AG20443 (cell line): Measurements from ENCODE around the gene TMEM176A.

Experiments used
- DNase-seq: peaks from one replicate; pipeline ENCODE4 v3.0.0; 2012; ENCODE audit warnings: low spot score, mixed read lengths

Gene TMEM176A

GRCh38 chr7:150820148-150820547 lies 19.6 kb downstream of the TMEM176A start:
- DNase-seq = no peak

GRCh38 chr7:150820578-150821198 lies 20.1 kb downstream of the TMEM176A start:
- DNase-seq = no peak

GRCh38 chr7:150823043-150823442 lies 22.5 kb downstream of the TMEM176A start:
- no peak for DNase-seq

- DNase-seq = no peak
These were observed 23.0 kb downstream of the TMEM176A start for GRCh38 chr7:150823484-150824126.

- no peak for DNase-seq
These were observed 24.0 kb downstream of the TMEM176A start for GRCh38 chr7:150824379-150825177.

GRCh38 chr7:150826061-150826849 lies 25.7 kb downstream of the TMEM176A start:
- no peak for DNase-seq

- no peak for DNase-seq
These were observed 27.8 kb downstream of the TMEM176A start for GRCh38 chr7:150828384-150828783.

- DNase-seq = no peak
These were observed 28.9 kb downstream of the TMEM176A start for GRCh38 chr7:150829426-150829825.

- no peak for DNase-seq
These were observed 30.4 kb downstream of the TMEM176A start for GRCh38 chr7:150830937-150831336.

GRCh38 chr7:150831851-150832250 lies 31.3 kb downstream of the TMEM176A start:
- DNase-seq = no peak

GRCh38 chr7:150835019-150835418 lies 34.5 kb downstream of the TMEM176A start:
- no peak for DNase-seq

GRCh38 chr7:150835702-150836280 lies 35.2 kb downstream of the TMEM176A start:
- no peak for DNase-seq

- no peak for DNase-seq
These were observed 38.5 kb downstream of the TMEM176A start for GRCh38 chr7:150838965-150839650.

- DNase-seq = no peak
These were observed 41.4 kb downstream of the TMEM176A start for GRCh38 chr7:150842018-150842417.

GRCh38 chr7:150842716-150843115 lies 42.1 kb downstream of the TMEM176A start:
- no peak for DNase-seq

- no peak for DNase-seq
These were observed 44.9 kb downstream of the TMEM176A start for GRCh38 chr7:150845421-150845861.

- no peak for DNase-seq
These were observed 45.9 kb downstream of the TMEM176A start for GRCh38 chr7:150846291-150847115.

GRCh38 chr7:150847536-150847935 lies 47.0 kb downstream of the TMEM176A start:
- no peak for DNase-seq

- no peak for DNase-seq
These were observed 47.5 kb downstream of the TMEM176A start for GRCh38 chr7:150848111-150848510.

GRCh38 chr7:150848561-150849115 lies 48.1 kb downstream of the TMEM176A start:
- no peak for DNase-seq
